SW480 (cell line): ENCODE measurements around the gene UBE4B.

Source experiments
- DNase-seq: peaks from one replicate; pipeline ENCODE4 v3.0.0-alpha.2; 2016; ENCODE audit warnings: low spot score

The UBE4B gene

DNA sequence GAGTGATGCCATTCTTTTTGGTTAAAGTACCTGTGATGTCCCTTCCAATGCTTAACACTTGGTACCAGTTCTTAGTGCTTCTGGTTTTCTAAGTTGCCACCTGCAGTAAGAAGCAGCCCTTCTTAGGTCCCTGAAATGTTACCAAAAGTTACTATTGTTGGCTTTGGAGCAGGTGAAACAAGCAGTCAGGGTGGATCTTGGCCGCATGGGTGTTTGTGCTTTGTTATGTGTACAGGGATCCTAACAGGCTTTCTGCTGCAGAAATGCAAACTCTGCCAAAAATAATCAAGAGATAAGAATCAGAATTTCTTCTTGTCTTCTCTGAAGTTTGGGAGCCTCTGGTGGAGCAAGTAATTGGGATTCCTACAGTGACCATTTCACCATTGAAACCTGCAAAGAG, 84.4 kb downstream of the UBE4B start:
- DNase-seq, result no peak

- DNase-seq, result no peak
Measured at GRCh38 chr1:10117865-10118264, 85.1 kb downstream of the UBE4B start.

GRCh38 chr1:10121688-10122087, 88.9 kb downstream of the UBE4B start:
- DNase-seq, result no peak

- no peak for DNase-seq
Measured at GRCh38 chr1:10122926-10123325, 90.2 kb downstream of the UBE4B start.

DNA sequence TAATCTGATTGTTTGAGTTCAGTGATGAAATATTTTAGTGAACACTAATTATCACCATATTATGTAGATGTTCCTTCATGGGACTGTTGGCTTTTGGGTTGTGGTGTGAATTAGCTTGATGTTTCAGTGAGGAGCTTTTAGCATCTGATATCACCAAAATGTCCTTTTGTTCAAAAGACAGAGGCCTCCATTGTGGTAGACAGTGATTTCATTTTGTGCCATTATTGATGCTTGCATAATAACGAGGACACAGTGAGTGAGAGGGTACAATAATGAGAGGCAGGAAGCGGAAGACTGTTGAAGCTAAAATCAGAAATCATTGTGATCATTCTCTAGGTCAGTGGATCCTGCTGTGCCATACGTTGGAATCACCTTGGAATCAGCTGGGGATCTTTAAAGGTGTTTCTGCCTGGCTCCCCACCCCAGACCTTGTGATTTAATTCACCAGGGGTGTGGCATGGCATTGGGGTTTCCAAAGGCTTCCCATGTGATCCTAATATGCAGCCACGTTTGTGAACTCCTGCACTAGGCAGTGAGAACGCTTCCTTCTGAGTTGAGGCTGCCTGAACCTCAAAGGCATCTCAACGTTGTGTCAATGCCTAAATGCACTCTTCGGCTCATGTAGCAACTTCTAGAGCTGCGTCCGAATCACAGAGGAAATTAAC, 95.5 kb downstream of the UBE4B start:
- DNase-seq, result no peak

GRCh38 chr1:10132316-10132715, 99.6 kb downstream of the UBE4B start:
- no peak for DNase-seq

- DNase-seq, result no peak
Measured at GRCh38 chr1:10132852-10133251, 100.1 kb downstream of the UBE4B start.

- DNase-seq, result no peak
Measured at GRCh38 chr1:10140981-10141380, 108.2 kb downstream of the UBE4B start.

DNA sequence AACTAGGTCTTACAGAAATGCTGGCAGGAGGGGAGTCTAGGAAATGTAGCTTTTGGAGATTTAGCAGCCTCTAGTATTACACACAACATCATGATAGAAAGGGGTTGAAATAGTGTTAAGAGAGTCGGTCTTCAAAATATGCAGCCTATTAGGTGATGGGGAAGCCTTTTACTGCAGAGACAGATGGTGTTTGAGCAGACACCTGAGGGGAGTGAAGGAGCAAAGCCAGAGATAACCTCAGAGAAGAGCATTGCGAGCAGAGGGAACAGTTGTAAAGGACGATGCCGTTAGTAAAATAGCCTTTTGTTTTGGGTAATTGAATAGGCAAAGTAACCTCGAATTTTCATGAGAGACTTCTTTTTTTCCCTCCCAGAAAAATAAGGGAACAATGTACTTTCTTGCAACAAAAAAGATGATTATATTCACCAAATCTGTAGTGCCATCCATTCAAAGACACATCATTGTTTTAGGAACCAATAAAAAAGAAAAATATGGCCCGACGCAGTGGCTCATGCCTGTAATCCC, 111.3 kb downstream of the UBE4B start:
- DNase-seq, result no peak

DNA sequence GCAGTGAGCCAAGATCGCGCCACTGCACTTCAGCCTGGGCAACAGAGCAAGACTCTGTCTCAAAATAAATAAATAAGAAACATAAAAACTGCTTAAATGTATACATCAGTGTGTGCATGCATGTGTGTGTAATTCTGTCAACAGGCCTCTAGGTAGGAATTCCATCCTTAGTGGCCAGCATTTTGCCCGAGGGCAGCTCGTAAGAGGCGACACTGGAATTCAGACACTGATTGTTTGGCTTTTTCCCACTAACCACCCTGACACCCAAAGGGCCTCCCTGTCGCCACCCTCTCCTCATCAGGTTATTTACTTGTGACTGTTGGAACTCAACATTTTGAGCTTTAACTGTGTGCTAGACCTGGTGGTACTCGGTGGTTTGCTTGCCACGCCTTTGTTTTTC, 113.6 kb downstream of the UBE4B start:
- no peak for DNase-seq

- no peak for DNase-seq
Measured at GRCh38 chr1:10149231-10149630, 116.5 kb downstream of the UBE4B start.

- DNase-seq, result peak; percentile 21
Measured at GRCh38 chr1:10152709-10153284, 120.0 kb downstream of the UBE4B start.

GRCh38 chr1:10155087-10155712, 122.4 kb downstream of the UBE4B start:
- no peak for DNase-seq

- no peak for DNase-seq
Measured at GRCh38 chr1:10160173-10160572, 127.4 kb downstream of the UBE4B start.

- no peak for DNase-seq
Measured at GRCh38 chr1:10160907-10161490, 128.2 kb downstream of the UBE4B start.

GRCh38 chr1:10161541-10162290, 129.0 kb downstream of the UBE4B start:
- no peak for DNase-seq

GRCh38 chr1:10168912-10169514, 136.3 kb downstream of the UBE4B start:
- no peak for DNase-seq

- DNase-seq, result no peak
Measured at GRCh38 chr1:10170239-10170574, 137.4 kb downstream of the UBE4B start.

GRCh38 chr1:10171105-10171767, 138.5 kb downstream of the UBE4B start:
- DNase-seq, result no peak

GRCh38 chr1:10171995-10172669, 139.4 kb downstream of the UBE4B start:
- no peak for DNase-seq

GRCh38 chr1:10173582-10173981, 140.8 kb downstream of the UBE4B start:
- no peak for DNase-seq
